HG02870 (cell line): Measurements from ENCODE around the gene GPT2.
"Not testable (repeated sequence)": the region's sequence is repeated elsewhere in the genome, so short reads cannot be mapped to it uniquely, and the experiment has no call there.

Source experiments
- ATAC-seq: cut with Tn5 transposase; IDR thresholded peaks from one replicate; pipeline ENCODE4 v1.9.1; 2021; ENCODE audit warnings: mild to moderate bottlenecking, moderate library complexity; ENCODE audit not compliant: unreplicated experiment

The GPT2 gene

DNA sequence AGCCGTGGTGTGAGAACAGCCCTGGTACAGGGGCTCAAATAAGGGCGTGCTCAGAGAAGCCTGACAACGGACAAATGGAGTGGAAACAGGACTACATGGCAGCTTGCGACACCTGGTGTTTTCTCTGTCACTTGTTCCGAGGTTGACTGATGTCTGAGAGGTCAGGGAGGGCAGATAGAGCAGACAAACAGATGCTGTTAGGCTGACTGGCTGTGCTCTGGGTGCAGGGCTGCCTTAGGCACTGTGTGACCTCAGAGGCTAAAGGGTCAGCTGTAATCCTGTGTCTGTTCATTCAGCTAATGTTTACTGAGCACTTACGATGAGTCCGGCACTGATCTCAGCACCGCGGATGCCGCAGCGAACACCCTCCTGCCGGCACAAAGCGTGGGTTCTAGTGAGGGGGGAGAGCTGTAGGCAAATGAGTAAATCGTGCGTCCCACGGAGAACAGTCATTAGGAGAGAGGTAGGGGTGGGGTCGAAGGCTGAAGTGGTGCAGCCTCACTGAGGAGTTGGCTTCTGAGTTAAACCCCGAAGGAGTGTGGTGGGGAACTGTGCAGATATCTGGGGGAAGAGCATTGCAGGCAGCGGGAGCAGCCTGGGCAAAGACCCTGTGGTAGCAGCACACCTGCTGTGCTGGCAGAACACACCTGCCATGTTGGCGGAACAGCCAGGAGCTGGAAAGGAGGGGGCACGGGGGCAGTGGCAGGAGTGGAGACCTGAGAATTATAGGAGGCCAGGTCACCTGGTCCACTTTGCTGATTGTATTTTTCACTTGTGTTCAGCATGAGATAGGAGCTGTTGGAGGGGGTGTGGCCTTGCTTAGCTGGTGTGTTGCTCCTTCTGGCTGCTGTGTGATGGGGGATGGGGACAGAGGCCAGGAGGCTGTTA lies 35.0 kb downstream of the GPT2 start:
- ATAC-seq, result peak; percentile 89

DNA sequence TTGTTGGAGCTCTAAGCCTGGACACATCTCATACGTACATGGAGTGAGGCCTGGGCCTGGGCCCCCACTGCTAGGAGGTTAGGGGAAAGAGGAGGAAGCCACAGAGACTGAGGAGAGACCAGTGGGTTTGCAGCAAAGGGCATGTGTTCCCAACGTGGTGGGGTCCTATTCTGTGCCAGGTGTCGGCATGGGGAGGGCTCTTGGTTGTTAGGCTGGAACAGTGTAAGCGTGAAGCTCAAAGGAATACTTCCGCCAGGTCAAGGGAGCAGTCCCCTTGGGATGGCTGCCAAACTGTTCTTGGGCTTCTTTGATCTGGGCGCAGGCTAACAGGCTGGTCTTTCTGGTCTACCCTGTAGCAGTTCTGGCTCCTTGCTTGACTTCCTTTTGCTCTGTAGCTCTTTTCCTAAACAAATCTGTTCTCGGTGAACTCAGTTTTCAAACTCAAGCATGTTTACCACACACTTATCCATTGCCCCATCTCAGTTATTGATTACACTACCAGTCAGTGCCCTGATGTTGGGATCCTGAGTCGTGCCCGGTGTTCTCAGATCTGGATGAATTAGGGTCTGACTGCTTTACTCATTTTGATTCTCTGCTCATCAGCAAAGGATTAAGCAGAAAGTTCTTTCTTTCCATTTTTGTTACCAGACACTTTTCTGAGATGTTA lies 36.4 kb downstream of the GPT2 start:
- no peak for ATAC-seq

DNA sequence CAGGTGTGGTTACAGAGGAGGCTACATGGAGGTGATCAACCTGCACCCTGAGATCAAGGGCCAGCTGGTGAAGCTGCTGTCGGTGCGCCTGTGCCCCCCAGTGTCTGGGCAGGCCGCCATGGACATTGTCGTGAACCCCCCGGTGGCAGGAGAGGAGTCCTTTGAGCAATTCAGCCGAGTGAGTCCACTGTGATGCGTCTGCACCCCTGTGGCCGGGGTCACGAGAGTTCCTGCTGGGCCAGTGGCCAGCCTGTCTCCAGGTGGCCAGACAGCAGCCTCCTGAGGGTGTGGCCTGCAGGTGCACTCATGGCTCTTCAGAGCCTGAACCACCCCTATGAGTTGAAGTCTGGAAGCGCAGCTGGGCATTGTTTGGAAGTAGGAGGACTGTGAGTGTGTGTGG lies 38.1 kb downstream of the GPT2 start:
- no peak for ATAC-seq

DNA sequence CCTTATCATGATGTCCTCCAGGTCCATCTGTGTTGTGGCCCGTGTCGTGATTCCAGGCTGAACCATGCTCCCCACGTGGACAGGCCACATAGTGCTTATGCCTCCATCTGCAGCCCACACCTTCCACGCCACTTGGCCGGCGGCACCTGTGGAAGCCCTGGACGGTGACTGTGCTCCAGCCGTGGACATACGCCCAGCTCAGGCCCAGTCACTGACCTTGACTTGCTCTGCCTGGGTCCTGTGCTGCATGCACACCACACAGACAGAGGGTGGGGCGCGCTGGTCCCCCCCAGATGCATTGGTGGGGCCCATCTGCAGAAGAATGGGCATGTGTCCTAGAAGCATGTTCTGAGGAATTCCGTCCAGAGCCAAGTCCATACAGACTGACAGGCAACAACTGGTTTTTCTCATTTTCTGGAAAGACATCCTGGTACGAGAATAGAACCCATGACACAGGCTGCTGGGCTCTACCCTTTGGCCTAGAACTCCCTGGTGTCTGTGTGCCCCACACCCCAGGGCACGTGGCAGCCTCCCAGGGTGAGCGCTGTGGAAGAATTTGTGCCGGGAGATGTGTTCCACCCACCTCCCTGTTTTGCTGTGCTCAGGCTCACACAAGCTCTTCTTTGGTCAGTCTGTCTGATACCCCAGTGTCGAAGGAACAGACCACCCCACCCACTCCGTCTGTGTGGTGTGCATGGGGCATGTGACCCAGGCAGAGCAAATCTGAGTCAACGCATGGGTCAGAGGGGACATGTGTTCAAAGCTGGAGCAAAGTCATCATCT lies 39.5 kb downstream of the GPT2 start:
- ATAC-seq, result no peak

- no peak for ATAC-seq
Measured at GRCh38 chr16:46924402-46924801, 40.2 kb downstream of the GPT2 start.

- no peak for ATAC-seq
Measured at GRCh38 chr16:46926470-46927225, 42.5 kb downstream of the GPT2 start.

DNA sequence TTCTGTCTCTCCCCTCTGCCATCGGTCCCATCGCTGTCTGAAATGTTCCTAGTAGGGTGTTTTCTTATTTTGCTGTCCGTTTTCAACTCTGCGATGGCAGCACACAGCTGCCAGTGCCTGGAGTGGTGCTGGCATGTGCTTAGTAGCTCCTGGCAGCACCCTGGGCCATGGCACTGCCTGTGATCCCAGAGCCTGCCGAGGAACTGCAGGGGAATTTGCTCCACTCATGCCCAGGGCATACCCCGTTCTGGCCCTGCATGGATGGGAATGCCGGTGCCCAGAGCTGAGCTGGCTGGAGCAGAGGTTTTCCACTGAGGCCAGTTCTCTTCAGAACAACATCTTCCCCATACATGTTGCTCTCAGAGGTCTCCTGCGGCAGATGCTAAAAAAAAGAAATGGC lies 43.1 kb downstream of the GPT2 start:
- no peak for ATAC-seq

- ATAC-seq, result no peak
Measured at GRCh38 chr16:46928811-46929210, 44.6 kb downstream of the GPT2 start.

DNA sequence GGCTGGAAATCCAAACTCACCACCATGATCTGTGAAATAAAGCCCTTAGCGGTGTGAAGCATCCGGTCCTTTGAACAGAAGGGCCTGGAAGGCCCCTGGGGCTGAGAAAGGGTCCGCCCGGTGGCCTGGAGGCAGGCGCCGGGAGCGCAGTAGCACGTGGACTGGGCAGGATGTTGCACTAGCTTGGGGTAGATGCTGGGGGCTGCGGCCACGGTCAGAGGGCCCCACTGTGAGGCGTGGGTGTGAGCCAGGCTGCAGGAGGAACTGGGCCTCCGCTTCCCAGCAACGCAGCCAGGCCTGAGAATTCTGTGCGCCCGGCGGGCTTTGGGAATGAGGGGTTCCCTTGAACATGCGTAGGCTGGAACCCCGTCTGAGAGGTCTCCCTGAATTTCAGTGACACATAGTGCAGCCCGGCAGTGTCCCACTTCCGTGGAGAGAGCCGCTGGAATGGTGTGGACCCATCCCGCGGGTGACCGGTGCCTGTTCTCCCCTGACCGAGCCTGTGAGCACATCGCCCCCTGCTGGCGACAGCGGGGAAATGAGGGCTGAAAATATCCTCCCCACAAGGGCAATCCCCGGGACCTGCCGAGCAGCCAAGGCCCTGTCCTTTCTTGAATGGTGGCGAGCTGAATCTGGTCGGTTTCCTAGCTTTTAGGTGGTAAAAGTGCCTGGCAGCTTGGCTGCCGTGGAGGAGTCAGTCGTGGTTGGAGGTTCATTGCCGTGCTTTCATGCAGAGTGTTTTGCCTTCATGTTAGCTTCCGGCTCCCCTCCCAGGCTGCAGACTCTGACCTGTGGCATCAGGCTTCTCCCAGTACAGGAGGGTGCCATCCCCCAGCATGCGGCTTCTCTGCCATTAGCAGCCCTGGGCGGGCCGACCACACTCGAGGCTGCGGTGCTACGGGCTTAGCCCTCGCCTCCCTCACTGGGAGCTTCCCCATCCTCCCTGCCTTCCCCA lies 45.5 kb downstream of the GPT2 start:
- peak; percentile 75 for ATAC-seq

DNA sequence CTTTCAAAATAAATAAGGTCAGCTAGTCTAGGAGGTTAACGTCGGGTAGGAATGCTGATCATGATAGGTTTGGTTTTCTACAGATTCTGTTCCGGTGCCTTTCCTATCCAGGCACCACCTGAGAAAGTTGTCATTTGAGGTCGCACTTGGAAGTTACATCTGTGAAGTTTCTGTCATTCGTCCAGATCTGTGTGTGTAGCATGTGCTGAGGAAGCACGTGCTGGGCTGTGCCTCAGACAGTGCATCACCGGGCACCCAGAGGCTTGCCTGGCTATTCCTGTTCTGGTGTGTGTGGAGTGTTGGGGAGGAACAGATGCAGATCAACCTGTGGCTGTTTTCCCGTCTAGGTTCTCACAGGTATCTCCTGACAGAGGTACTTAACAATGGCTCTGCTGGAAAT lies 46.7 kb downstream of the GPT2 start:
- no peak for ATAC-seq

- peak; percentile 38 for ATAC-seq
Measured at GRCh38 chr16:46932802-46933201, 48.6 kb downstream of the GPT2 start.

GRCh38 chr16:46937536-46937935 lies 53.4 kb downstream of the GPT2 start:
- ATAC-seq, result no peak

GRCh38 chr16:46944713-46945112 lies 60.6 kb downstream of the GPT2 start:
- not testable (repeated sequence) for ATAC-seq

- ATAC-seq, result peak; percentile 72
Measured at GRCh38 chr16:46947900-46948547, 63.9 kb downstream of the GPT2 start.

DNA sequence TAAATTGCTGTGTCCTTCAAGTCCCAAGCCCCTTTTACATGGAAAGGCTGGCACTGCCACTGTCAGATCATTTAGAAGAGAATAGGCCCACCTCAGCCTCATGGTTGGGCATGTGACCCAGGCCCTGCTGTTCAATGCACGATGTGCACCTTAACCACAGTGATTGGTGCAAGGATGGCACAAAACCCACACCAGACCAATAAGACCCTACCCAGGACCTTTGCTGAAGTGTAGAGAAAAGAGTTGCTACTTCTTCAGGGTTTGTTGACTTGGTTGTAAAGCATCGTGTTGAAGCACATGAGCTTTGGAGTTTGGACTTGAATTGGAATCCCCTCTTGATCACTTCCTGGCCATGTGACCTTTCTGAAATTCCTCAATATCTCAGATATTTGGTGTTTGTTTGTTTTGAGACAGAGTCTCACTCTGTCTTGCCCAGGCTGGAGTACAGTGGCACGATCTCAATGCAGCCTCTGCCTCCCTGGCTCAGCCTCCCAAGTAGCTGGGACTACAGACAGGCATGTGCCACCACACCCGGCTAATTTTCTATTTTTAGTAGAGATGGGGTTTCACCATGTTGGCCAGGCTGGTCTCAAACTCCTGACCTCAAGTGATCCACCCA lies 64.5 kb downstream of the GPT2 start:
- no peak for ATAC-seq

DNA sequence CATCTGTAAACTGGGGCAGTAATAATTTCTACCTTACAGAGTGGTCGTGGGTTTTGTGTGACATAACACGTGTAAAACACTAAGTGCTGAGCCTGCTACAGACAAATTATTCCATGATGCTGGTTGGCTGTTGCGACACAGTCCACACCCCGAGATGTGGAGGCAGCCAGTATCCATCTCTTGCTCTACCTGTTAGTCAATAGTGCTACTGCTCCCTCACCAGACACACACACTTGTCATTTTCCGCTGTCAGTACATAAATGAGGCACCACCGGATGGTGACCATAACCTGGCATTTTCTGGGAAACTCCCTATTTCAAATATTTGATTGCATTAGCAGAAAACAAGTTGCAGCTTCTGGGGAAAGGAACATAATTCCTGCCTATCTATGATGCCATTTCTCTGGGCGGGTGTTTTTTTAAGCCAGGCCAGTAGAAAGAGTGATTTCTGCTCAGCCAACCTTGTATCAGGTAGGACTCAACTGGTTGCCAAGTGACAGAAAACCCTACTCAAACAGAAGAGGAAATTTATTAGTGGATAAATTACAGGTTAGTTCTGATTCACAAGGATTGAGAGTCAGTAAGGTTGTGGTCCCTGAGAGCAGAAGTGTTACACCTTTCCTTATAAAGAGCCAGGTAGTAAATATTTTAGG lies 65.2 kb downstream of the GPT2 start:
- ATAC-seq, result no peak

DNA sequence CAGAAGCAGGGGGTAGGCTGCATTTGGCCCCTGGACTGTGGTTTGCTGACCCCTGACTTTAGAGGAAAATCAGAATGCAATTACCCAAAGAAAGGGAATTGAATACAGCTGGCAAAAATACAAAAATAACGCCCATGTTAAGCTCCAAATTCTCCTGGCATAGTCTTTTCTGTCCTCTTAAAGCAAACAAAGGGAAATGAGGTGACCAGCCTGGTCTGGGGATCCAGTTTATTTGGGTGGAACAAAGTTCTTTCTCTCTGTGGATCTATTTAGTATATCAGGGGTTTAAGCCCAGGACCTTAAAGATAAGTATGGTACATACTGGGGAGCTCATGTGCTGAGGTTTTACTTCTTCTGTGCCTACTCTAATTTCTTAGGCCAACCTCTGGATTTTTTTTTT lies 65.8 kb downstream of the GPT2 start:
- ATAC-seq, result no peak

DNA sequence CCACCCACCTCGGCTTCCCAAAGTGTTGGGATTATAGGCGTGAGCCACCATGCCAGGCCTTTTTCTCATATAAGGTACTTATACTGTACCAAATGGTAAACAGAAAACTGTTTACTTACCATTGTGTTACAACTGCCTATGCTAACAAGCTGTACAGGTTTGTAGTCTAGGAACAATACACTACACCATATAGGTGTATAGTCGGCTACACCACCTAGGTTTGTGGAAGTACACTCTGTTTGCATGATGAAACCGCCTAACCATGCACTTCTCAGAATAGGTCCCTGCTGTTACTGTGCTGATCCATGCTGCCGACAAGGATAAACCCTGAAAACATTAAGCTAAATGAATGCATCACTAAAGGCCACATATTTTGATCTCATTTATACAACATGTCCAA lies 70.4 kb downstream of the GPT2 start:
- ATAC-seq, result no peak
